Middle frontal gyrus (tissue), 1 donor: ENCODE data around the gene PCDHGB1.
"Not testable (repeated sequence)": the region's sequence is repeated elsewhere in the genome, so short reads cannot be mapped to it uniquely, and the experiment has no call there.

Experiments
- DNase-seq: peaks from one replicate; pipeline ENCODE4 v3.0.0-alpha.2; 2015; ENCODE audit warnings: low spot score; ENCODE audit errors: extremely low spot score

The PCDHGB1 gene

GRCh38 chr5:141349917-141350619 lies at the start of gene PCDHGB1:
TSS of gene PCDHGB1 (plus strand) at chr5:141350099. CDS start at chr5:141350261, 162 bp downstream.
- DNase-seq = no peak

GRCh38 chr5:141303756-141304155 lies 46.1 kb upstream of the PCDHGB1 start, which contains the start of gene SLC25A2:
TSS of gene SLC25A2 (minus strand) at chr5:141304049. CDS start at chr5:141303865, 184 bp downstream.
- DNase-seq = no peak

- DNase-seq = no peak
These were observed 43.3 kb upstream of the PCDHGB1 start for GRCh38 chr5:141306630-141307029.

GRCh38 chr5:141313711-141314110 lies 36.2 kb upstream of the PCDHGB1 start:
- DNase-seq = no peak

- DNase-seq = not testable (repeated sequence)
These were observed 32.9 kb upstream of the PCDHGB1 start for GRCh38 chr5:141316963-141317362.

- no peak for DNase-seq
These were observed 30.7 kb upstream of the PCDHGB1 start for GRCh38 chr5:141319202-141319601.

GRCh38 chr5:141319699-141320098 lies 30.2 kb upstream of the PCDHGB1 start:
- DNase-seq = no peak

- DNase-seq = peak; percentile 89
These were observed 29.4 kb upstream of the PCDHGB1 start, which contains the start of gene TAF7 for GRCh38 chr5:141320225-141321169. TSS of gene TAF7 (minus strand) at chr5:141320784. CDS start at chr5:141320044, 740 bp downstream.

GRCh38 chr5:141322261-141322660 lies 27.6 kb upstream of the PCDHGB1 start:
- DNase-seq = no peak

- no peak for DNase-seq
These were observed 23.6 kb upstream of the PCDHGB1 start for GRCh38 chr5:141326088-141326854.

GRCh38 chr5:141328231-141328630 lies 21.7 kb upstream of the PCDHGB1 start:
- DNase-seq = no peak

- no peak for DNase-seq
These were observed 19.4 kb upstream of the PCDHGB1 start, which contains the start of gene PCDHGA1 for GRCh38 chr5:141330299-141331080. TSS of gene PCDHGA1 (plus strand) at chr5:141330514.

- DNase-seq = not testable (repeated sequence)
These were observed 17.3 kb upstream of the PCDHGB1 start for GRCh38 chr5:141332571-141332970.

- no peak for DNase-seq
These were observed 11.2 kb upstream of the PCDHGB1 start, which contains the start of gene PCDHGA2 for GRCh38 chr5:141338538-141339306. TSS of gene PCDHGA2 (plus strand) at chr5:141338760.

GRCh38 chr5:141340781-141341354 lies 9.0 kb upstream of the PCDHGB1 start:
- not testable (repeated sequence) for DNase-seq

GRCh38 chr5:141342773-141343172 lies 7.1 kb upstream of the PCDHGB1 start:
- DNase-seq = no peak

- DNase-seq = no peak
These were observed 6.5 kb upstream of the PCDHGB1 start, which contains the start of gene PCDHGA3 for GRCh38 chr5:141343242-141343952. TSS of gene PCDHGA3 (plus strand) at chr5:141343829. CDS start at chr5:141344034, 205 bp downstream.

- no peak for DNase-seq
These were observed 5.9 kb upstream of the PCDHGB1 start for GRCh38 chr5:141343953-141344463.
